Measurements from ENCODE around the gene MEST. TPM values are rescaled to one million over a fixed set of nuclear protein-coding genes. Genes with fewer than 3 reads are reported as not detected.

MEST gene
- total RNA-seq, 1 experiment from 2014 or later: 44.4 TPM

- in situ Hi-C loops (cut with HindIII; ENCODE audit: low pct_unique_long_range_greater_than_20kb, low sequenced_read_pairs): no loop called here
- H3K36me3 ChIP-seq (ENCODE audit: control insufficient read depth, insufficient read depth, low read length): no peaks in the 10 kb centered on the region
- ChIA-PET POLR2A (no interaction called here), CTCF (no interaction called here)
- peaks cover 3% of the 10 kb centered on the region; the same call in 1 of the 2 replicates for H3K4me1 ChIP-seq (ENCODE audit: control insufficient read depth, insufficient read depth, low read length)
- H3K27me3 ChIP-seq (ENCODE audit: control insufficient read depth, insufficient read depth, low read length): no peaks in the 10 kb centered on the region
- DNase-seq (ENCODE audit: low read depth, low spot score) (no peak), ATAC-seq (no peak)
- intact Hi-C loops (cut with micrococcal nuclease; ENCODE audit: unreplicated experiment): loop anchor here (10.0 kb wide), 1 partner anchor 420 kb away; the partner anchor contains the start of gene KLHDC10
- no peak for TF ChIP-seq REST (IDR thresholded peaks at IDR 0.05; ENCODE audit: insufficient read depth in 1 of 2, low read depth in 2 of 2, low read length in 1 of 2)
- TF ChIP-seq TCF7L2 (IDR thresholded peaks at IDR 0.05; ENCODE audit: low read depth, low read length): no peak
- TF ChIP-seq POLR2AphosphoS5 (IDR thresholded peaks at IDR 0.05; ENCODE audit: low read depth, low read length): no peak
- no peak for TF ChIP-seq CTCF (IDR thresholded peaks at IDR 0.05)
- TF ChIP-seq SIN3A (IDR thresholded peaks at IDR 0.05; ENCODE audit: borderline replicate concordance, insufficient read depth, low read depth, low read length): no peak
- H3K9me3 ChIP-seq (ENCODE audit: control insufficient read depth, insufficient read depth, low read depth, low read length): 0 out of 2 replicates have a peak, but pooled peaks cover 3% of the 10 kb centered on the region
- no TSS peak for BruUV-seq (replicated peaks)
- H3K27ac ChIP-seq (ENCODE audit: low read length): no peak overlapping the region
- H3K4me3 ChIP-seq (ENCODE audit: low read depth in 2 of 2, low read length in 2 of 2): no peak overlapping the region
Measured at GRCh38 chr7:130494431-130494858, 2.6 kb downstream of the MEST start.

GRCh38 chr7:130500463-130500862 lies 8.6 kb downstream of the MEST start:
- no peak for TF ChIP-seq REST (IDR thresholded peaks at IDR 0.05; ENCODE audit: insufficient read depth in 1 of 2, low read depth in 2 of 2, low read length in 1 of 2)
- TF ChIP-seq SIN3A (IDR thresholded peaks at IDR 0.05; ENCODE audit: borderline replicate concordance, insufficient read depth, low read depth, low read length): no peak
- no peak for TF ChIP-seq TCF7L2 (IDR thresholded peaks at IDR 0.05; ENCODE audit: low read depth, low read length)
- no peak for TF ChIP-seq POLR2AphosphoS5 (IDR thresholded peaks at IDR 0.05; ENCODE audit: low read depth, low read length)
- no peak for TF ChIP-seq CTCF (IDR thresholded peaks at IDR 0.05)
- POLR2A ChIA-PET: no interaction called here
- Histone ChIP-seq H3K36me3 (ENCODE audit: control insufficient read depth, insufficient read depth, low read length) (peaks cover 3% of the 10 kb centered on the region), H3K27me3 (ENCODE audit: control insufficient read depth, insufficient read depth, low read length) (no peaks in the 10 kb centered on the region), H3K27ac (ENCODE audit: low read length) (no peak overlapping the region), H3K4me1 (ENCODE audit: control insufficient read depth, insufficient read depth, low read length) (no peaks in the 10 kb centered on the region), H3K9me3 (ENCODE audit: control insufficient read depth, insufficient read depth, low read depth, low read length) (no peaks in the 10 kb centered on the region), H3K4me3 (ENCODE audit: low read depth in 2 of 2, low read length in 2 of 2) (no peak overlapping the region)
- CTCF ChIA-PET: interaction anchor here (0.6 kb wide), 1 partner anchor 235 kb away, joined by 7 read pairs; no protein-coding TSS in a partner anchor
- no TSS peak for BruUV-seq (replicated peaks)
- intact Hi-C loops (cut with micrococcal nuclease; ENCODE audit: unreplicated experiment) (no loop called here), in situ Hi-C loops (cut with HindIII; ENCODE audit: low pct_unique_long_range_greater_than_20kb, low sequenced_read_pairs) (no loop called here)
- ATAC-seq: no peak
- DNase-seq (ENCODE audit: low read depth, low spot score): no peak
